Measurements from ENCODE around the gene C2CD2. TPM values are rescaled to one million over a fixed set of nuclear protein-coding genes. Genes with fewer than 3 reads are reported as not detected.

C2CD2 gene
- total RNA-seq, 2 donors from 2014 or later = 13.3 to 16.1 TPM

DNA sequence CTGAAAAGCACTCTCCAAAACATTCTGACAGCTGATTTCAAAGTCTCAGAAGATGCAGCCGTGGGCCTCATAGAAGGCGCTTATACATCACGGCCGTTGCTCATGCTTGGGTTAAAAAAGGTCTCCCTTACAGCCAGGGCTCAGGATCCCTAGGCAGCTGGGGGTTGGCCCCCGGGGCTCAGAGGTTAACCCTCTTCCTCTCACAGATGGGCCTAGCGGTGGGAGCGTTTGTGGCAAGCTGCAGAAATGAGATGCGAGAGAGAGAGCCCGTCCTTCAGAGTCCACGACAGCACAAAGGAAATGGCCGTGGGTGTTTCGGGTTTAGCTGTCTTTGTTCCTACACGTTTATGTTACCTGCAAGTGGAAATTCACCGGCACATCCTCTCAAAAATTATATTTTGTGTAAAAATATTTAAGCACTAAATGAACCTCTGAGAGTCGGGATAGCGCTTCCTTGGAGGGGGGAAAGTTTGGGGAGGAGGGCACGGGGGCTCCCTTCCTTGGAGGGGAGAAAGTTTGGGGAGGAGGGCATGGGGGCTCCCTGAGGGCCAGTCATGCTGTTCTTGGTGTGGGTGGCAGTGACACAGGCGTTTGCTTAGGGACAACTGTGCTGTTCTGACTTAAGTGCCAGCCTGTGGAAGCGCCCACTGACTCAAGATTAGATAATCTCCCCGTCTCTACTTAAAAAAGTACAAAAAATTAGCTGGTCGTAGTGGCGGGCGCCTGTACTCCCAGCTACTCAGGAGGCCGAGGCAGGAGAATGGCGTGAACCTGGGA, 54.2 kb downstream of the C2CD2 start:
- TF ChIP-seq, protein P1, sequence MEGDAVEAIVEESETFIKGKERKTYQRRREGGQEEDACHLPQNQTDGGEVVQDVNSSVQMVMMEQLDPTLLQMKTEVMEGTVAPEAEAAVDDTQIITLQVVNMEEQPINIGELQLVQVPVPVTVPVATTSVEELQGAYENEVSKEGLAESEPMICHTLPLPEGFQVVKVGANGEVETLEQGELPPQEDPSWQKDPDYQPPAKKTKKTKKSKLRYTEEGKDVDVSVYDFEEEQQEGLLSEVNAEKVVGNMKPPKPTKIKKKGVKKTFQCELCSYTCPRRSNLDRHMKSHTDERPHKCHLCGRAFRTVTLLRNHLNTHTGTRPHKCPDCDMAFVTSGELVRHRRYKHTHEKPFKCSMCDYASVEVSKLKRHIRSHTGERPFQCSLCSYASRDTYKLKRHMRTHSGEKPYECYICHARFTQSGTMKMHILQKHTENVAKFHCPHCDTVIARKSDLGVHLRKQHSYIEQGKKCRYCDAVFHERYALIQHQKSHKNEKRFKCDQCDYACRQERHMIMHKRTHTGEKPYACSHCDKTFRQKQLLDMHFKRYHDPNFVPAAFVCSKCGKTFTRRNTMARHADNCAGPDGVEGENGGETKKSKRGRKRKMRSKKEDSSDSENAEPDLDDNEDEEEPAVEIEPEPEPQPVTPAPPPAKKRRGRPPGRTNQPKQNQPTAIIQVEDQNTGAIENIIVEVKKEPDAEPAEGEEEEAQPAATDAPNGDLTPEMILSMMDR (IDR thresholded peaks at IDR 0.05) = no peak
- Histone ChIP-seq H3K4me3 (no peak overlapping the region), H3K9ac (ENCODE audit: low read depth in 2 of 2, low read length in 2 of 2) (no peak overlapping the region), H3K27me3 (no peaks in the 10 kb centered on the region), H3K4me1 (no peaks in the 10 kb centered on the region), H3K36me3 (no peaks in the 10 kb centered on the region), H3K9me3 (no peaks in the 10 kb centered on the region), H3K27ac (no peak overlapping the region)
- no peak for DNase-seq
- intact Hi-C loops (cut with DNase I) = no loop called here

DNA sequence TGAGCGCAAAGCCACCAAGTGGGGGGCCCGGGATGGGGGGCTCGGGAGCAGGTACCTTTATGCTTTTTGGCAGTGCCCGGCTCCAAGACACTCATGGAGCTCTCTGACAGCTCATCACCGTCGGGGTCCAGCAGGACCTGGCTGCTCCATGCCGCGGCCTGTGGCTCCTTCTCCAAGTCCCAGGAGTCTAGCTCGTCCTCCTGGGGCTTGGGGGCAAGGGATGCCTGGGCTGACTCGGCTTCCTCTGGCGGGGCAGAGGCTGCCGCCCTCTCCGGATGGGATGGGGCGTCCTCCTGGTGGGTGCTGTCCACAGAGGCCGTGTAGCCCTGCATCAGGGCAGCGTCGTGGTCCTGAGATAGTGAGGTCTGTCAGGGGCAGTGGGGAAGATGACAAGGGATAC, 54.8 kb downstream of the C2CD2 start:
- Histone ChIP-seq H3K9ac (ENCODE audit: low read depth in 2 of 2, low read length in 2 of 2) (no peak overlapping the region), H3K4me3 (no peak overlapping the region), H3K9me3 (no peaks in the 10 kb centered on the region), H3K27me3 (no peaks in the 10 kb centered on the region), H3K36me3 (no peaks in the 10 kb centered on the region), H3K4me1 (no peaks in the 10 kb centered on the region), H3K27ac (no peak overlapping the region)
- intact Hi-C loops (cut with DNase I) = no loop called here
- DNase-seq = no peak
- TF ChIP-seq, protein P1 (IDR thresholded peaks at IDR 0.05) = no peak

DNA sequence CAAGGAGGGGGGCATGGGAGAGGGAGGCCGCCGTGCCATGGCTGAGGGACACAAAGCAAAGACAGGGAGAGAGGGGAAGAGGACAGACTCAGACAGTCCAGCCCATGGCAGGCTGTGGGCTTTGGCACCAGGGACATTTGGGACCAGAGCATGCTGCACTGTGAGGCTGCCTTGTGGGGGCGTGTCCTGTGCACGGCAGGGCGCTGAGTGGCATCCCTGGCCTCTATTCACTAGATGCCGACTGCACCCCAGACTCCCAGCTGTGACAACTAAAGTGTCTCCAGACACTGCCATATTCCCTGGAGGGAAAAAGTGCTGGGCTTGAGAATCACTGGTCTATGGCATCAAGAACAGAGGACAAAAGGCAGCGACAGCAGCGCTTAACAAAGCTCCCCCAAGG, 56.1 kb downstream of the C2CD2 start:
- Histone ChIP-seq H3K36me3 (no peaks in the 10 kb centered on the region), H3K9me3 (no peaks in the 10 kb centered on the region), H3K9ac (ENCODE audit: low read depth in 2 of 2, low read length in 2 of 2) (no peak overlapping the region), H3K4me1 (no peaks in the 10 kb centered on the region), H3K4me3 (no peak overlapping the region), H3K27me3 (no peaks in the 10 kb centered on the region), H3K27ac (no peak overlapping the region)
- intact Hi-C loops (cut with DNase I) = no loop called here
- TF ChIP-seq, protein P1 (IDR thresholded peaks at IDR 0.05) = no peak
- no peak for DNase-seq

DNA sequence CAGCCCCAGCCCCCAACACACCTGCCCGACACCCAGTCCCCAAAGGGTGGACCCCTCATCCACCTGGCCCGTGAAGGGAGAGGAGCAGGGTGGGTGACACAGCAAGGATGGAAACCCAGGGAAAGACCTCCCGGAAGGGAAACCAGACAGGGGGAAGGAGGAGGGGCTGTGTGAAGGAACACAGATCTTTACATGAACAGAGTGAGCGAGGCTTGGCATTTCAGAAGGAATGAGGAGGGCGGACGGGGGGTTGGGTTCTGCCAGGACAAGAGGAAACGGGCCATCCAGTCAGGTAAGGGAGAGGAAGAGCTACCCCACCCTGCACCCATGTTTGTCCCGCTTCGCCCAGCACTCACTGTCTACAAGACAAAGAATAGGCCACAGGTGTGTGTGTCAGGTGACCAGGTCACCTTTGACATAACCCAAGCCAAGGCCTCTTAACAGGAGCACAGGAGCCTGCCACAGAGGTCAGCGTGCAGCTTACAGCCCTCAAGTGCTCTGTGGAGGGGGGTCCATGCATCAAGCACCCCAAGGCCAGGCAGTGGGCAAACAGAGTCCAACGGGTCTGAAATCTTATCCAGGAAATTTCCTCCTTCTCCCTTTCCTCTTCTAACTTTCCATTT, 56.7 kb downstream of the C2CD2 start:
- H3K27me3 ChIP-seq = no peaks in the 10 kb centered on the region
- H3K9ac ChIP-seq (ENCODE audit: low read depth in 2 of 2, low read length in 2 of 2) = no peak overlapping the region
- intact Hi-C loops (cut with DNase I) = no loop called here
- no peak overlapping the region for H3K27ac ChIP-seq
- no peak overlapping the region for H3K4me3 ChIP-seq
- no peak for DNase-seq
- H3K9me3 ChIP-seq = no peaks in the 10 kb centered on the region
- no peaks in the 10 kb centered on the region for H3K4me1 ChIP-seq
- TF ChIP-seq, protein P1 (IDR thresholded peaks at IDR 0.05) = no peak
- H3K36me3 ChIP-seq = no peaks in the 10 kb centered on the region

DNA sequence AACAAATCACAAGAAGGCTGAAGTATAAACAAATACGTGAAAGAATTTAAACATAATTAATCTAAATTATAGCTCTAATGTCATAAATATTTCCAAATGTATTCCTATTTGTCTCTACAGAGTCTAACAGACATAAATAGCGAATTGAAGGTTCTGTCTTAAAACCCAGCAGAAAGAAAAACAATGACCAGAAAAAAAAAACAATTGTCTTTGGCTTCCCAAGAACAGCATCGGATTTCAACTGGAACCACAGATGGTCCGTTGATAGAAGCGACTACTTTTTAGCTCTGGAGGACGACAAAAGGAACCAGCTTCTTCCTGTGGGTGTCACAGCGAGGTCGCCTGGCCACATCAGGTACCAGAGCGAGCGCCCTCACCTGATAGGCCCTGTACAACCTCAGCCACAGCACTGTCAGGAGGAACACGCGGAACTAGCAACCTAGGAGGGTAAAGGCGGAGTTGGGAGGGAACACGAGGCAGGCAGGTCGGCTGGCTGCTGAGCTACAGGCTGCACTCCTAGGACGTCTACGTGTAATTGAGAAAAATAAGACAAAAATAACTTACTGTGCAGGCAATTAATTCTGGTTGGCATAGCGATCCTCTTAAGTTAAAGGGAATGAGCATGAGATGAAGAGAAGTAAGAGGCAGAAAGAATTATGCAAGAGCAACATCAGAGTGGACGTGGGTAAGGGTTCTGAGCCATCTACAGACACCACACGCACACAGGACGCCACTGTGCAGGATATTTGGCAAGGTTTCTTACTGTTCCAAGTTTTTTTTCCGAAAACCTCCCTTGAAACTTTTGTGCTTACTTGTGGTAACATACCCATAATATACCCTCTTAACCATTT, 58.0 kb downstream of the C2CD2 start:
- no peaks in the 10 kb centered on the region for H3K27me3 ChIP-seq
- H3K36me3 ChIP-seq = no peaks in the 10 kb centered on the region
- H3K4me1 ChIP-seq = no peaks in the 10 kb centered on the region
- DNase-seq = no peak
- no peaks in the 10 kb centered on the region for H3K9me3 ChIP-seq
- H3K9ac ChIP-seq (ENCODE audit: low read depth in 2 of 2, low read length in 2 of 2) = no peak overlapping the region
- intact Hi-C loops (cut with DNase I) = no loop called here
- H3K27ac ChIP-seq = no peak overlapping the region
- H3K4me3 ChIP-seq = no peak overlapping the region
- TF ChIP-seq, protein P1 (IDR thresholded peaks at IDR 0.05) = no peak

All from colonic mucosa (tissue), 4 donors.